ENCODE measurements around the gene FAM20A. TPM values are rescaled to one million over a fixed set of nuclear protein-coding genes. Genes with fewer than 3 reads are reported as not detected.

The FAM20A gene
- total and polyA plus RNA-seq, 9 of the 15 experiments (the other 6 are each of a cell fraction or from before 2014, with no cell fraction given), result 0.07 TPM; not detected in 8

DNA sequence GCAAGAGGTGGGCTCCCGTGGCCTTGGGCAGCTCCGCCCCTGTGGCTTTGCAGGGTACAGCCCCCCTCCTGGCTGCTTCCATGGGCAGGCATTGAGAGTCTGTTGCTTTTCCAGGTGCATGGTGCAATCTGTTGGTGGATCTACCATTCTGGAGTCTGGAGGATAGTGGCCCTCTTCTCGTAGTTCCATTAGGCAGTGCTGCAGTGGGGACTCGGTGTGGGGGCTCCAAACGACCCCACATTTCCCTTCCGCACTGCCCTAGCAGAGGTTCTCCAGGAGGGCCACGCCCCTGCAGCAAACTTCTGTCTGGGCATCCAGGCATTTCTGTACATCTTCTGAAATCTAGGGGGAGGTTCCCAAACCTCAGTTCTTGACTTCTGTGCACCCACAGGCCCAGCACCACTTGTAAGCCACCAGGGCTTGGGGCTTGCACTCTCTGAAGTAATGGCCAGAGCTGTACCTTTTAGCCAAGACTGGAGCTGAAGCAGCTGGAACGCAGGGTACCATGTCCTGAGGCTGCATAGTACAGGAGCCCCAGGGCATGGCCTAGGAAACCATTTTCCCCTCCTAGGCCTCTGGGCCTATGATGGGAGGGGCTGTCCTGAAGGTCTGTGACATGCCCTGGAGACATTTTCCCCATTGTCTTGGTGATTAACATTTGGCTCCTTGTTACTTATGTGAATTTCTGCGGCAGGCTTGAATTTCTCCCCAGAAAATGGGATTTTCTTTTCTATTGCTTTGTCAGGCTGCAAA lies 82.9 kb downstream of the FAM20A start (continued):
- 0 out of 2 replicates have a peak, but pooled peaks have one; percentile 25 for TF ChIP-seq POLR2G (IDR thresholded peaks at IDR 0.05; ENCODE audit: low read depth, low read length)
- TF ChIP-seq MLLT1 (IDR thresholded peaks at IDR 0.05), result no peak
- TF ChIP-seq TCF7L2 (IDR thresholded peaks at IDR 0.05; ENCODE audit: low read depth, low read length), result no peak
- TF ChIP-seq ZMIZ1 (IDR thresholded peaks at IDR 0.05; ENCODE audit: low read depth in 2 of 2, low read length in 2 of 2), result no peak

Data from K562 (cell line).